ENCODE results near the gene FGGY.

FGGY gene

GRCh38 chr1:59406437-59407164 lies 109.7 kb downstream of the FGGY start:
- H3K27ac ChIP-seq, result no peak overlapping the region
- no peak for DNase-seq (ENCODE audit: low read depth, low spot score)

DNA sequence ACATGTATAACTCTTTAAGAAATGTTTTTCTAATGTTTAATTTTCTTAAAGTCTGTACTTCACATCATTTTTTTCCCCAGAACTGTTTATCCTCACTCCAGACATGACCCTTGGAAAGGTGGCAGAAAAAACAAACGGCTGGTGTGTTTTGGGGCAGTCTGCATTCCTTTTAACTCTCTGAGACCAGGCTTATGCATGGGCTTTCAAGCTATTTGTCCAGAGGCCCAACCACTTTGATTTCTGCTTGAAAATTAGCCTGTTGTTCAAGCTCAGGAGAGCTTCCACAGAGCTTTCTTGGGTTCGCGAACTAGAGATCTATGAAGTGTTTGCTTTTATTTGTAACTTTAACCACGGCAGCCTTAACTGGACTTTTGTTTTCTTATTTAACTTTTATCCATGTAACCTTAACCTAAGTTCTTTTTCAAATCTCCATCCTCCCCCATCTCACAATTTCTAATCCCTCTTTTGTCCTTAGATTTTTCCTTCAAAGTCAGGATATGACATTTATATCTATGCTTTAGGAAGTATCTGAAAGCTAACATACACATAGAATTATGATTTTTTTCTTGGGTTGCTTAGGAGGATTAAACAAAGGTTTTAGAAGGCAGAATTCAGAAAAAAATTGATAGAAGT lies 111.8 kb downstream of the FGGY start:
- H3K27ac ChIP-seq, result no peak overlapping the region
- DNase-seq (ENCODE audit: low read depth, low spot score), result no peak

- H3K27ac ChIP-seq, result no peak overlapping the region
- DNase-seq (ENCODE audit: low read depth, low spot score), result no peak
Measured at GRCh38 chr1:59409549-59409948, 112.7 kb downstream of the FGGY start.

DNA sequence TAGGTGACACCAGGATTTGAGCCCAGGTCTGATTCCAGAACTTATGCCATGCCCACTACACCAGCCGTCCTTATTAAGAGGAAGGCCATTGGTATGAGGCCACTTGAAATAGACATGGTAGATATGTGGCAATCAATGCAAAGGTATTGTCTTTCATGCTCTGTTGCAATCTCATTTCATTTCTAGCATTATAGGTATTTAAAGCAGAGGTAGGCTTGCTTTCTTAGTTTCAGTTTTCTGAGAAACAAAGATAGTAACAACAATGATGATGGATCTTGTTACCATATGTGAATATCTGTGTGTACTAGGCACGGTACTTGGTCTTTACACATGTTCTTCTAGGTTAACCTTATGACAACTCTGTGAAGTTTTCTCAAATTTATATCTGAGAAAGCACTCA lies 113.1 kb downstream of the FGGY start:
- H3K27ac ChIP-seq, result no peak overlapping the region
- no peak for DNase-seq (ENCODE audit: low read depth, low spot score)

- H3K27ac ChIP-seq, result no peak overlapping the region
- no peak for DNase-seq (ENCODE audit: low read depth, low spot score)
Measured at GRCh38 chr1:59410457-59410856, 113.6 kb downstream of the FGGY start.

DNA sequence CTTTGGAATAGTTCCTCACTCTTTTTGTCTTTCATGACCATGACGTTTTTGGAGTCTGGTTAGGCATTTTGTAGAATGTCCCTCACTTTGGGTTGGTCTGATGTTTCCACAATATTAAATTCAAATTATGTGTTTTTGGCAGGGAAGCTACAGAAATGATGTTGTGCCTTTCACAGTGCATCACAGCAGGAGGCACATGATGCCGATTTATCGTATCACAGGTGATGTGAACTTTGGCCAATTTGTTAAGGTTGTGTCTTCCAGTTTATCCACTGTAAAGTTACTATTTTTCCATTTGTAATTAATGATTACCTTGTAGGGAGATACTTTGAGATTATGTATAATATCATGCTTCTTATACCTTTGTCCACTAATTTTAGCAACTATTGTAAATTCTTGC lies 114.3 kb downstream of the FGGY start:
- no peak overlapping the region for H3K27ac ChIP-seq
- DNase-seq (ENCODE audit: low read depth, low spot score), result no peak

DNA sequence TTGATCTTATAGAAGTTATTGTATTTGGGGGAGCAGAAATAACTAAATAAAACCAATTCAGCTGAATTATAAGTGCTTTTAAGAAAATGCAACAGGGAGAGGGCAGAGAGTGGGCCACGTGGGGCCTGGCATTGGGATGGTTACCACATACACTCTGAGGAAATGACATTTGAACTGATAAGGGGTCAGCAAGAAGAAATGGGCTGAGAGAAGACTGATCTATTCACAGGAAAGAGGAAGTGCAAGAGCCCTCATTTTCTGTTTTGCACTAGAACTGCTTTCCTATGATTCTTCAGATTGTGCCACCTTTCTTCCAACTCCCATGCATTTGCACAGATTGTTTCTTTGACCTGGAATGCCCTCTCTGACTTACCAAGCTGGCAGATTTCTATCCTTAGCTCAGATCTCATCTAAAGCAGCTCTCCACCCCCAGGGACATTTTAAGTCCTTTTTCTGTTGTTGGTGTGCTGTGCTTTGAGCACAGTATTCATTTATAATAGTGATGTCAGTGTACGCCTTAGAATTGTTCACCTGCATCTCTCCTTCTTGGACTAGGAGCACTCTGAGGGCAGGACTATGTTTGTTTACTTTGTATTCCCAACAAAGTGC lies 115.9 kb downstream of the FGGY start:
- no peak overlapping the region for H3K27ac ChIP-seq
- no peak for DNase-seq (ENCODE audit: low read depth, low spot score)

GRCh38 chr1:59413327-59413720 lies 116.4 kb downstream of the FGGY start:
- no peak overlapping the region for H3K27ac ChIP-seq
- no peak for DNase-seq (ENCODE audit: low read depth, low spot score)

GRCh38 chr1:59414406-59415133 lies 117.7 kb downstream of the FGGY start:
- no peak for DNase-seq (ENCODE audit: low read depth, low spot score)

DNA sequence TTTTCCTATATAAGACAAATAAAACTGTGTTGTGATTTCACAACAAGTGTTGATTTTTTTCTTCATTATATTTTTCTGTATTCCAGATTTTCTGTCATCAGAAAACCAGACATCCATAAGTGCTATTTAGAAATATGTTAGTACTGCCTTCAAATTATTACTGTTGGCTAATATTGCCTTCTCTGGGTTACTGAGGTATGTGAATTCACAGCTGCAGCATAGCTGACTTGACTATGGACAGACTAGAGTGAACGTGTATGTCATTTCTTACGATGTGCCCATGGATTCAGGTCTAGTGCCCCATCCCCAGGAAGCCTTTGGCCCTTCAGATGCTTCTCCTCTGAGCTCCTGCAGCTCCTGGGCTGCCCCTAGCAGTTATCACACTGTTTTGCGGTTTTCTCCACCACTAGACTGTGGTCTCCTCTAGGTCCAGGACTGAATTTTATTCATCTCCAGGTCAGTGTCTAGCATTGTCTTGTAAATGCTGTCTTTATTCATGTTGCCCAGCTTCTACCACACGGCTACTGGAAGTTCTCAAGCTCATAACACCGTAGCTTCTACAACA lies 118.5 kb downstream of the FGGY start:
- no peak for DNase-seq (ENCODE audit: low read depth, low spot score)
- H3K27ac ChIP-seq, result no peak overlapping the region

More at GRCh38 chr1:59414406-59415133, 117.7 kb downstream of the FGGY start:
- H3K27ac ChIP-seq, result no peak overlapping the region

- no peak for DNase-seq (ENCODE audit: low read depth, low spot score)
- H3K27ac ChIP-seq, result no peak overlapping the region
Measured at GRCh38 chr1:59415881-59416280, 119.0 kb downstream of the FGGY start.

DNA sequence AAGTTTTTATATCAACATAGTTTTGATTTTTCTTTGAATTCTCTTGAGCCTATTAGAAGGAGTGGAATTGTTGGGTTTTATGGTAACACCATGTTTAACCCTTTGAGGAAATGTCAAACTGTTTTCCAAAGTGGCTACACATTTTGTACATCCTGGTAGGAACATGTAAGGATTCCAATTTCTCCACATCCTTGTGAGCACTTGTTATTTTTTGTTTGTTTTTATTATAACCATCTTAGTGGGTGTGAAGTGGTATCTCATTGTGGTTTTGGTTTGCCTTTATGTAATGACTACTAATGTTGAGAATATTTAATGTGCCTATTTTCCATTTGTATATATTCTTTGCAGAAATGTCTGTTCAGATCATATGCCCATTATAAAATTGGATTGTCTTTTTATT lies 120.5 kb downstream of the FGGY start:
- no peak for DNase-seq (ENCODE audit: low read depth, low spot score)
- H3K27ac ChIP-seq, result no peak overlapping the region

GRCh38 chr1:59418363-59419144 lies 121.7 kb downstream of the FGGY start:
- no peak overlapping the region for H3K27ac ChIP-seq
- no peak for DNase-seq (ENCODE audit: low read depth, low spot score)

- no peak overlapping the region for H3K27ac ChIP-seq
- no peak for DNase-seq (ENCODE audit: low read depth, low spot score)
Measured at GRCh38 chr1:59419361-59420140, 122.7 kb downstream of the FGGY start.

DNA sequence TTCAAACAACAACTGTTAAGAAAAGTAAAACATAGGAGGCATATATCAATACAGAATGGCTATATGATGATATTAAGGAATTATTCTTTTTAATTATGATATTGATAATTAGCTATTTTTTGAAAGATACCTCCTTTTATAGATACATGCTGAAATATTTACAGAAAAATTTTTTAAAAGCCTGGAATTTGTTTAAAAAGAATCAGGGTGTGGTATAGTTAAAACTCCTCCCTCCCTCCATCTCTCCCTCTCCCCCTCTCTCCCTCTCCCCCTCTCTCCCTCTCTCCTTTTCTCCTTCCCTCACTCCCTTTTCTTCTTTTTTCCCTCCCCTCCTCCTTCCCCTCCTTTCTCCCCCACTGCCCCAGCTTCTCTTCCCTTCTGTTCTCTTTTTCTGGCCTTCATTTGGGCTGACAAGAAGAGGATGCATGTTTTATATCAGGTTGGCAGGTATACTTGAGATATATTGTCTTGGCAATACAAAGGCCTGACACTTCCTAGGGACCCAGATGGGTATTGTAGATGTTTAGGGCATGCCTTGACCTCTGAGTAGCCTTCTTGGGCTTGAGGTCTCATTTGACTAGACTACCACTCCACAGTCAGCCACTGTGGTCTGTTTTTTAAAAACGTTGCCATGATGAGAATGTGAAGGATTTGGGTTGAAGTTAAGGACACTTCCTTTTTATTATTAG lies 124.5 kb downstream of the FGGY start:
- H3K27ac ChIP-seq, result no peak overlapping the region

GRCh38 chr1:59422921-59423575 lies 126.2 kb downstream of the FGGY start:
- no peak overlapping the region for H3K27ac ChIP-seq
- no peak for DNase-seq (ENCODE audit: low read depth, low spot score)

More for the DNA sequence above, 124.5 kb downstream of the FGGY start:
- no peak for DNase-seq (ENCODE audit: low read depth, low spot score)

DNA sequence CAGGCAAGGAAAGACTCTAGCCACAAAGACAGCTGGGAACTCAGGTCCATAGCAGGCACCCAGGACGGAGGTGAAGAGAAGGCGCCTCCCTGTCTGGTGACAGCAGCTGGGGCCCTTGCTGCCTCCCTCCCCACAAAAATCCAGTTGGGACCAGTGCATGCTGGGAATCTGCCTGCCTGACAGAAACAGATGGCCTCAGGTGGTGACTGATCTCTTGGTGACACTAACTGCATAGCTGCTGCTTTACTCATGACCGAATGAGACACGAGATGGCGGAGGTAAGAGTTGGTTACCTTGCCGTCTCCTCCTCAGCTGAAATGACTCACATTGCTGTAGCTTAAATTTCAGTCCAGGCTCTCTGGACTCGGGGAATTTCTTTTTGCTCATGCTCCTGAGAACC lies 130.3 kb downstream of the FGGY start:
- H3K27ac ChIP-seq, result peak overlapping the region; percentile 60
- peak; percentile 87 for DNase-seq (ENCODE audit: low read depth, low spot score)

DNA sequence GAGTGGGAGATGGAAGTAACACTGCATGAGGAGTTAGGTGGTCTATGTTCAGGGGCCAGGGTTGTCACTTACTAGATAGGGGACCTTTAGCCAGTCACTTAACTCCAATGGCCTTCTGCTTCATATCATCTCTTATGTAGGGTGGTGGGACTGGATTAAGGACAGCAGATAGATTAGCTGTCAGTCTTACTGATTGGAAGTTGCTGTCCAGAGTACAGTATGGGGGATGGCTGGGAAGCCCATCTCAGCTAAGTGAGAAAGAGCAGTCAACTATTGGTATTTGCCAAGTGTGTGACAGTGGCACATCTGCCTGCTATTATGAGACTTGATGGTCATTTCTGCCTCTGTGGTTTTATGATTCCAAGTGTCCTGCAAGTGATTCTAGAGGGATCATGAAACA lies 130.9 kb downstream of the FGGY start:
- peak overlapping the region; percentile 60 for H3K27ac ChIP-seq

More for the DNA sequence above, 130.9 kb downstream of the FGGY start:
- no peak for DNase-seq (ENCODE audit: low read depth, low spot score)

Data from epithelial cell of prostate (primary cell).